Ovary (tissue), 3 donors: Measurements from ENCODE around the gene WWOX.

Experiments
- EP300 ChIP-seq: sonication (generic); formaldehyde crosslinking; IDR thresholded peaks from one replicate; pipeline ENCODE4 v1.6.1; 2017; ENCODE audit warnings: antibody characterized with exemption
- POLR2A ChIP-seq: fragments of 450-650 bp; IDR thresholded peaks from one replicate; pipeline ENCODE4 v1.6.1; 2017; ENCODE audit warnings: antibody characterized with exemption, mild to moderate bottlenecking, moderate library complexity
- TF ChIP-seq, protein P1 (sequence below), 3 donors: fragments of 450-650 bp in 2 of 3; fragments of 200-600 bp in 1 of 3; IDR thresholded peaks; one replicate each; pipeline versions ENCODE4 v1.5.1 to v1.8.0; 2016 to 2022; ENCODE audit warnings: antibody characterized with exemption in 3 of 3, mild to moderate bottlenecking in 1 of 3
- donor health status: DM: no; HTN: no; CAD: no.

DNA sequence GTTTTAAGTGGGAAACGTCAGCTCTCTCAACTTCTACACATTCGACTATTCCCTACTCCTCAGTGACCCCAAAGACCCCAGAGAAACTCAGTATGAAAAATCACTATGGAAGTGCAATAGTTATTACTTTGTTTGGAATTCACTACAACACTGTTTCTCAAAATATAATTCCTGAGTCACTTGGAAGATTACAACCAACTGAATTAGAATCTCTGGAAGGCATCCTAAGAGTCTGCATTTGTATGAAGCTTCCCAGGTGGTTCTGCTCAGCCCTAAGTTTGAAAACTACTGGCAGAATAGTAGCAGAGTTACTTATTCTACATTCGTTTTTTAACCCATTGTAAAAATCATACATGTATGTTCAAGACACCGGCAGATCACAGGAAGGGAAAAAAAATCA lies 975.5 kb downstream of the WWOX start:
- TF ChIP-seq, protein P1, sequence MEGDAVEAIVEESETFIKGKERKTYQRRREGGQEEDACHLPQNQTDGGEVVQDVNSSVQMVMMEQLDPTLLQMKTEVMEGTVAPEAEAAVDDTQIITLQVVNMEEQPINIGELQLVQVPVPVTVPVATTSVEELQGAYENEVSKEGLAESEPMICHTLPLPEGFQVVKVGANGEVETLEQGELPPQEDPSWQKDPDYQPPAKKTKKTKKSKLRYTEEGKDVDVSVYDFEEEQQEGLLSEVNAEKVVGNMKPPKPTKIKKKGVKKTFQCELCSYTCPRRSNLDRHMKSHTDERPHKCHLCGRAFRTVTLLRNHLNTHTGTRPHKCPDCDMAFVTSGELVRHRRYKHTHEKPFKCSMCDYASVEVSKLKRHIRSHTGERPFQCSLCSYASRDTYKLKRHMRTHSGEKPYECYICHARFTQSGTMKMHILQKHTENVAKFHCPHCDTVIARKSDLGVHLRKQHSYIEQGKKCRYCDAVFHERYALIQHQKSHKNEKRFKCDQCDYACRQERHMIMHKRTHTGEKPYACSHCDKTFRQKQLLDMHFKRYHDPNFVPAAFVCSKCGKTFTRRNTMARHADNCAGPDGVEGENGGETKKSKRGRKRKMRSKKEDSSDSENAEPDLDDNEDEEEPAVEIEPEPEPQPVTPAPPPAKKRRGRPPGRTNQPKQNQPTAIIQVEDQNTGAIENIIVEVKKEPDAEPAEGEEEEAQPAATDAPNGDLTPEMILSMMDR (IDR thresholded peaks at IDR 0.05), result no peak
- TF ChIP-seq EP300 (no peak), POLR2A (no peak)
